GM19240 (cell line): ENCODE measurements around the gene FUT7.

ENCODE experiments used
- DNase-seq: peaks from one replicate; pipeline ENCODE4 v3.0.0; 2011; ENCODE audit warnings: low spot score; ENCODE audit not compliant: insufficient read length

FUT7 gene

DNA sequence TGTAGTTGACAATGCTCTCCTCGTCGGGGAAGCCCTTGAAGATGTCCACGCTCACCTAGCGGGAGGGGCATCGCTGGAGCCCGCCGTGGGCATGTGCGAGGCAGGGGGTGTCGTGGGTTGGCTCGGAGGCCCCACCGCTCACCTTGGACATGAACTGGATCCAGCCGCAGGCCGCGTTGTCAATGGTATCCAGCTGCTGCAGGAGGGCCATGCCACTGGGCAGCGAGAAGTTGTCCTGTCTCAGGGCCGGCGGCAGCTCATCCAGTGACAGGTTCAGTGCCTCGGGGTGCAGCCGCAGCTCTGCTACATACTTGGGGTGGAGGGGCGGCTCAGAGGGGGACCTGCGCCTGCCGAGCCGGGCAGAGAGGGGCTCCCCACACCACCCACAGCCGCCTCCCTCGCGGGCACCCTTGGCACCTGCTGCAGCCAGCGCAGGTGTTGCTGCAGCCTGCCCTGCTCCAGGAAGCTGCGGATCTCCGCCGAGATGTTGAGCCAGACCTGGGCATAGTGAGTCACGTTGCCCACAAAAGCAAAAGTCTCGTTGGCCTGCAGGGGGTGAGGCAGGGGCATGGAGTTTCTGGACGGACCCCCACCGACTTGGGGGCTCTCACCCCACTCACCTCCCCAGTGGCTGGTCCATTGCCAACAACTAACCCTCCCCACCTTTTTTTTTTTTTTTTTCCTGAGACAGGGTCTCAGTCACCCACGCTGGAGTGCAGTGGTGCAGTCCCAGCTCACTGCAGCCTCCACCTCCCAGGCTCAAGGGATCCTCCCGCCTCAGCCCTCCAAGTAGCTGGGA is 12.9 kb downstream of the FUT7 start:
- DNase-seq = no peak

DNA sequence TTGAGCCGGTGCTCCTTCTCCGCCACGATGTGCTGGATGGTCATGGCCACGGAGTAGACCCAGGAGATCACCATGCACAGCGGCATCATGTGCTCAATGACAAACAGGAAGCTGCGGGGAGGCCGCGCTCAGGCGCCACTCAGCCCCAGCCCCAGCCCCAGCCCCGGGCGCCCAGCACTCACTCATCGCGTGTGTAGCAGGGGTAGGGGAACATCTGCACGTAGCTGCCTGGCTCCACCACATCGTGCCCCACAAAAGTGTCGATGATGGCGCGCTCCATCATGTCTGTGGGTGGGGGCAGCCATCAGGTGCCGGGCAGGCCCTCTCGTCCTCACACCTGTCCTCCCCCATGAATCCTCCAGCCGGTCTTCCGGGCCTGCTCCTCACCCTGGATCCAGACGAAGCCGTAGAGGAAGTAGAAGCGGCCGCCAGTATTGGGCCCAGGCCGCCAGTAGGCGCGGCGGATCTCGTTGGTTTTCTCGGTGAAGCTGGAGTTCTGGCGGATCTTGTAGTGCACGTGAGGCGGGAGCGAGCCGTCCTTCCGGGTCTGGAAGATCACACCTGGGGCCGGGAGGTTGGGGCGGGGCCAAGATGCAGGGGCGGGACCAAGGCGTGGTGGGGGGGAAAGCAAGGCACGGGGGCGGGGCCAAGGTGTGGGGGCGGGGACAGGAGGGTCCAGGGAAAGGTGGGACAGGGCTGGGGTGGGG is 13.9 kb downstream of the FUT7 start:
- no peak for DNase-seq

DNA sequence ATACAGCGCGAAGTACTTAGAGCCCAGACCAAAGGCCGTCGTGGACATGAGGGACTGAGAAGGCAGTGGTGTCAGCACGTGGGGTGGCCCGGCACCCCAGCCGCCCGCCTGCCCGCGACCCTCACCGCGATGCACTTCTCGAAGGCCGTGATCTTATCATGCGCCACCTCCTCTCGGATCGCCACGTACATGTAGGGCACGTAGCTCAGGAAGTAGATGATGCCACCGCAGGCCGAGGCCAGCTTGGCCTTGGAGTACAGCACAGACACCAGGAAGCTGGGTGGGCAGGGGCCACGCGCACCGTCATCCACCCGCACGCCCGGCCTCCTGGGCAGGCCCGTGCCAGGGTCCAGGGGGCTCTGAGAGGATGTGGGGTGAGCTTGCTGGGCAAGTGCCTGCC is 14.8 kb downstream of the FUT7 start:
- DNase-seq = no peak

DNA sequence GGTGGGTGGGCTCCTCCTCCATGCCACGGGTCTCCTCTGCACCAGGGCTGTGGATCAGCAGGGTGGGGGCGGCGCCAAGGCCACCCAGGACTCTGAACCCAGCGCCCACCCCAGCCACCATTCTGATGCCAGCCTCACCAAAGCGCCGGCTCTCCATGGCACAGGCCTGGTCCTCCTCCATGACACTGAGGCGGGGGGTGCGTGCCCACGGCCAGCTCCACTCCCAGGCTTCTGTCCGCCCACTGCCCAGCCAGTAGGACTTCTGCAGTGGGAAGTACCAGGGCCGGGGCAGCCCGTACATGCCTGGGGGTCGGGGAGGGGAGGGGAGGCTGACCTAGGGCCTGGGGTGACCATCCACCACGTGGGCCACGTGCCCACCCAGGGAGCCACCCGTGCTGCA is 15.5 kb downstream of the FUT7 start:
- DNase-seq = no peak

DNA sequence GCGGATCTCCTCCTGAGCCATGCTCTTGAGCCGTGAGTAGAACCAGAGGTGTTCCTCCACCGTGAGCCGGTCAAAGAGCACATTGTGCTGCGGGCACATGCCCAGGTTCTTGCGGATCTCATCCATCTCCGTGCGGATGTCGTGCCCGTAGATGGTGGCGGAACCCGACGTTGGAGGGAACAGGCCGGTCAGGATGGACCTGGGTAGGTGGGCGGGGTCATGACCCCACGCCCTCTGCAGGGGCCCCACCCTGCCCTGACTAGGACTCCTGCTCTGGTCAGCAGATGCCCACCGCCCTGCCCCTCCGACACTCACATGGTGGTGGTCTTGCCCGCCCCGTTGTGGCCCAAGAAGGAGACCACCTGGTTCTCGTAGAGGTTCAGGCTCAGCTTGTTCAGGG is 15.9 kb downstream of the FUT7 start:
- DNase-seq = no peak

DNA sequence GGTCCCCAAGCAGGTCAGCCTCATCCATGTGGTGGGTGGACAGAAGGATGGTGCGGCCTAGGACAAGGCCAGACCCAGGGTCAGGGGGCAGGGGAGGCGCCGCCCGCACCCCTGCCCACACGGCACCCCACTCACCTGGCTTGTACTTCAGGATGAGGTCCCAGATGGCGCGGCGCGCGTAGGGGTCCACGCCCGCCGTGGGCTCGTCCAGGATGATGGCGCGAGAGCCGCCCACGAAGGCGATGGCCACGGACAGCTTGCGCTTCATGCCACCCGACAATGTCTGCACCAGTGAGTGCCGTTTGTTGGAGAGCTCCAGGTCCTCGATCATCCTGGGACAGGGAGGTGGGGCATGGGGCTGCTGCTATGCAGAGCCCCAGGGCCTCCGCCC is 16.4 kb downstream of the FUT7 start:
- no peak for DNase-seq

DNA sequence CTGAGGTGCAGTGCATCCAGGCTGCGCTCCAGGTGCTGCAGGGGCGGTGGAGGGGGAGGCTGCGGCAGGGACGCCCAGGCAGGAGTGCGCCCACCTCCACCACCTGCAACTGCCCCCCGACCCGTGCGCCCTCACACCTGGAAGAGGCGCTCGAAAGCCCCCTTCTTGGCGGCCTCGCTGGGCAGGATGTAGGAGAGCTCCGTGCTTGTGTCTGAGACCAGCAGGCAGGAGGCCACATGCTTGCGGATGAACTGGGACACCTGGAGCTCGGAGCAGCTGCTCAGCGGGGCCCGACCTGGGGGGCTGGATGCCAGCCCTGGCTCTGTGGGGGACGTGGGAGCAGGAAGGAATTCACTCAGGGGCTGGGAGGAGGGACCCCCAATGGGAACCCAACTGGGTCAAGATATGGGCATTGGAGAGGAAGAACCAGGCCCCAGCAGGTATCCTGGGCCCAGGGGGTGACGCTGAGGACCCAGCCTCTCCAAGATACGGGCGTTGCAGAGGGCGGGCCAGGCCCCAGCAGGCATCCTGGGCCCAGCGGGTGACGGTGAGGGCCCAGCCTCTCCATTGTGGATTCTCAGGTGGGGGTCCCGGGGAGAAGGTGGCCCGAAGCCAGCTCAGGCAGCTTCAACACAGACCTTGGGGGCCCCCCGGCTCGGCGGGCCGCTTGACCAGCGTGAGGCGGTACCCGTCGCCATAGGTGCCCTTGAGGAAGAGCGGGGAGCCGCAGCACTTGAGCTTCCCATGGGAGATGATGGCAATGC is 16.9 kb downstream of the FUT7 start:
- DNase-seq = no peak

DNA sequence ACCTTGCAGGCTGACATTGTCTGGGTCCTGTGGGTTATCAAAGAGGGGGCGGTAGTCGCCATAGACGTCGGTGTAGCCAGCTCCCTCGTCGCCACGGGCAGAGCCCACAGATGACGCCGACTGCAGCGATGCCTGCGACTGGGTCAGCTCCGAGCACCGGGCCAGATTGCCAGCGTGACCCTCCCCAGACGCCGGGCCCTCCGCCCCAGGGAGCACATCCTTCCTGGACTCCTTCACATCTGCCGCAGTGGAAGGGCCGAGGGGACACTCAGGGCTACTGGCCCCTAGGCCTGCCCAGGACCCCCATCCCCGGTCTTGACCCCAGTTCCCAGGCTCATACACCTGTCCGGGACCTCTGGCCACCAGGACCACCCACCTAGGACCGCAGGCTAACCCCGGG is 17.7 kb downstream of the FUT7 start:
- DNase-seq = no peak

DNA sequence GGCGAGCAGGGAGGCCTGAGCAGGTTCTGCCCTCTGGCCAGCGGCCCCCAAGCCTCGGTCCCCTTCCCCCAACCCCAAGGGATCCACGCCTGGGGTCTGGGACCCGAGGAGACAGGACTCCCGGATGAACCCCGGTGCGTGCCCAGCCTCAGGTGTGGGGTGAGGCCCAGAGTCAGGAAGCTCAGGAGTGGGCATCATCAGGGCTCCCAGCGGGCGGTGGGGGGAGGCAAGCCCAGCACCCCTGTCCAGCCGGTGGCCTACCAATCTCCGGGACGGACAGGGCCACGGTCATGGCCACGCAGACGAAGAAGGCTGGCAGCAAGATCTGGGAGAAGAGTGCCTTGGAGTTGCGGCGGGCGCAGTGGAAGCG is 18.3 kb downstream of the FUT7 start:
- no peak for DNase-seq

DNA sequence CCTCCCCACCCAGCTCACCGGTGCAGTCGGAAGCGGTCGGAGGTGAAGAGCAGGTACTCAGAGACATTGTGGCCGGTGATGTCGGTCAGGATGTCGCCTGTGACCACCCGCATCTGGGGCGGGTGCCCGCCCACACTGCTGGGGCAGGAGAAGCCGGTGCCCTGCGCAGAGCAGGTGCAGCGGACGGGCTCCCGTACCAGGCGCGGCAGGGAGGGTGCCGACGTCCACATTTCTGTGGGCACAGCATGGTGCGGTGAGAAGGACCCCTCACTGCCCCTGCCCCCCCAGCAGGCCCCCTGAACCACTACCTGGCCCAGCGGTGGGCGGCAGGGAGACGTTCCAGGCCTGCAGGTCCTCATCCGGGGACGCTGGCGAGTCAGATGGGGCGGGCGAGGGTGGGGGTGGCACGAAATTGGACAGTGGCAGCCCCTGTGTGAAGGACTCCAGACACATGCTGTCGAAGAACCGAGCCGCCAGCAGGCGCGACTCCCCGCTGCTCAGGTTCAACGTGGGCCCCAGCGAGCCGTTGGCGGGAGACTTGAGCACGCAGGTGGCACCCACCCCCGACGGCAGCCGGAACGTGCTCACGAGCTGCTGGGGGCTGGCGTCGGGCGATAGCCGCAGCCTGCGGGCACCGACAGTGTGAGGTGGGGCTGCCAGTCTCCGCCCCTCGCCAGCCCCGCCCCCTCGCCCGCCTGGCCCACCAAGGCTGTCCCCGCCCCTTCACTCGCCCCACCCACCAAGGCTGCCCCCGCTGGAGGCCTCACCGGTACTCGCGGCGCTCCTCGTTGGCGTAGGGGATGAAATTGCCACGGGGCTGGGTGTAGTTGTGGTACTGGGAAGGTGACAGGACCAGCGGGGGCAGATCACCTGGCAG is 19.0 kb downstream of the FUT7 start:
- no peak for DNase-seq

DNA sequence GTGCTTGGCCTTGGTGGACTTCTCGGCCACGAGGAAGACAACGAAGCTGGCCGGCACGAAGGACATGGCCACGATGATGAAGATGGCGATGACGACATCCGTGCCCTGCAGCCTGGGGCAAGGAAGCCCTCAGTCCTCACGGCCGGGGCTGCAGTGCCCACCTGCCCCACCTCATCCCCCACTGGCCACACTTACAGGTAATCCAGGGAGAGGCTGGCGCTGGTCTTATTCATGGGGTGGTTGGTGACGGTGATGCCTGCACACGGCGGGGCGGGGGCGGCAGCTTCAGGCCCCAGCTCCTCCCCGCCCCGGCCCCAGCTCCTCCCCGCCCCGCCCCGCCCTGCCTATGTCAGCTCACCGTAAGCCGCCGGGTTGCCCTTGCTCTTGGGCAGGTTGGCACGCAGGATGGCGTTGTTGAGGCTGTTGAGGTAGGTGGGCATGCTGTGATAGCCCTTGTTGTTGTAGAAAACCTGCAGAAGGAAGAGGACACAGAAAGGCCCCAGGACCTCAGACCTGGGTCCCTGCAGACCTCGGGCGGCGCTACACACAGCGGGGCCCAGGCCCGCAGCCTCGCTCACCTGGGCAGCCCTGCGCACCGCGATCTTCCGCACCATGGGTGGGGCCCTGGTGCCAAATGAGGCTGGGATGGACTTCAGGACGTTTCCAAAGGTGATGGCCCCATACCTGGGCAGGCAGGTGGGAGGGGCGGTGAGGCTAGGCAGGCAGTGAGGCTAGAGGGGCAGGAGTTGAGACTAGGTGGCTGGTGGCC is 19.8 kb downstream of the FUT7 start:
- DNase-seq = no peak

DNA sequence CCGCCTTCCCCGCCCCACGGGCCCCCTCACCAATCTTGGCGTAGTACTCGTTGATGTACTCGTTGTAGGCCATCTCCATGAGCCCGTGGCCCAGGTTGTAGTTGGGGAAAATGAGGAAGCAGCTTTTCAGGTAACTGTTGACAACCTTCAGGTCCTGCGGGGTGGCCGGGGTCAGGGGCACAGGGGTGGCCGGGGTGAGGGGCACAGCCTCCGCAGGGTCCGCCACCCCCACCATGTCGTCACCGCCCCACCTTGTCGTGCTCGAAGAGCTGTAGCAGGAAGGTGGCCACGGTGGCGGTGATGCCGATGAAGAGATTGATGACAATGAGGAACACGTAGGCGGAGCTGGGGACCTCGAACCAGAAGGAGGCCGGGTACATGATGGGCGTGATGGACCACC is 20.7 kb downstream of the FUT7 start:
- DNase-seq = no peak

DNA sequence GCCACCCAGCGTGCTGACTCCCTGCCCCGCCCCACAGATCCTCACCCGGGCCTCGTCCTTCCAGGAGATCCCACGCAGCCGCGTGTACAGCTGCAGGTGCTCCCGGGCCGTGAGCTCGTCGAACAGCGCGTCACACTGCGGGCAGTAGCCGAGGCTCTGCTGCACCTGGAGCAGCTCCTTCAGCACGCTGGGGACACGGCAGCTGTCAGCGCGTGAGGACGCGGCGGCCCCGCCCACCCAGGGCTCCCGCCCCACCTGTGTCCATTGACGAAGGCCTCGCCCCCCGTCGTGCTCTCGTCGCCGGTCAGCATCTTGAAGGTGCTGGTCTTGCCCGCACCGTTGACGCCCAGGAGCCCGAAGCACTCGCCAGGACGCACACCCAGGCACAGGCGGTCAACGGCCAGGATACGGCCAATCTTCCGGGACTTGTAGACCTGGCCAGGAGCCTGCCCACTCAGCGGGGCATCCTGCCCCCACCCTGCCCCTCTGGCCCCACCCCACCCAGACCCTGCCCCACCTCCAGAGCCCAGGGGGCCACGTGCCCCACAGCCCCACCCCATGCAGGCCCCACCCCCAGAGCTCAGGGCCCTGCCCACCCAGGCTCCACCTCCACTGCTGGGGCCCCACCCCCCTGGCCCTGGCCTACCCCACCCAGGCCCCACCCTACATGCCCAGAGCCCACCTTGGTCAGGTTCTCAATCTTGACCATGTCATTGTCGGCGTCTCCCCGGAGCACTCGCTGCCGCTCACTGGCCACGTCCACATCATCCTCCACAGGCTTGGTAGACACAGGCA is 21.8 kb downstream of the FUT7 start:
- no peak for DNase-seq

DNA sequence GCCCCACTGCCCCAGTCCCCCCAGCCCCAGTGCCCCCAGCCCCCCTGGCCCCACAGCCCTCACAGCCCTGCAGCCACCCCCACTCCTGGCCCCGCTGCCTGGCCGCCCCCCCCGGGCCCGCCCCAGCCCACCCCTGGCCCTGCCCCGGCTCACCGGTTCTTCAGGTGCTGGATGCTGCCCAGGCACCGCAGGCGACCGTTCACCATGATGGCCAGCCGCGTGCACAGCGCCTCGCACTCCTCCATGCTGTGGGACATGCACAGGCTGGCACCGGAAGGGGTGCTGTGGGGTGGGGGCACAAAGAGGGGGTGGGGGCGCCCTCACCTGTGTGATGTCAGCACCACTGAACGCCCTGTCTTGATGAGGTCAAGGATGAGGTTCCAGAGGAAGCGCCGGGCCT is 22.7 kb downstream of the FUT7 start:
- DNase-seq = no peak

DNA sequence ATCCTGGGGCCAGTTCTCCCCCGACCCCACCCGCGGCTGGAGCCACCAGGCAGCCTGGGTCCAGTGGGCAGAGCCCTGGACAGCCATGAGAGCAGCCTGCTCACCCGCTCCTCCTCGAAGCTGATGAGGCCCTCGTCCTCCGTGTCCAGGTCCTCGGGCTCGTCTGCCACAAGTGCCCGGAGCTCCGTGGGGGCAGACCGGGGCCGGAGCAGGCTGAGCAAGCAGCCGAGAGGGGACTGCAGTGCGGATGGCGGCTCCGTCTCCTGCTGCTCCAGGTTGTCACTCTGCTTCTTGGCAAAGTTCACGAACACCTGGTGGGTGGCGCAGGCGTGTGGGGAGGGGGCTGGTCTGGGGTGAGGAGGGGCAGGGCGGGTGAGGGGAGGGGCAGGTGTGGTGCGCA is 23.6 kb downstream of the FUT7 start:
- DNase-seq = no peak

DNA sequence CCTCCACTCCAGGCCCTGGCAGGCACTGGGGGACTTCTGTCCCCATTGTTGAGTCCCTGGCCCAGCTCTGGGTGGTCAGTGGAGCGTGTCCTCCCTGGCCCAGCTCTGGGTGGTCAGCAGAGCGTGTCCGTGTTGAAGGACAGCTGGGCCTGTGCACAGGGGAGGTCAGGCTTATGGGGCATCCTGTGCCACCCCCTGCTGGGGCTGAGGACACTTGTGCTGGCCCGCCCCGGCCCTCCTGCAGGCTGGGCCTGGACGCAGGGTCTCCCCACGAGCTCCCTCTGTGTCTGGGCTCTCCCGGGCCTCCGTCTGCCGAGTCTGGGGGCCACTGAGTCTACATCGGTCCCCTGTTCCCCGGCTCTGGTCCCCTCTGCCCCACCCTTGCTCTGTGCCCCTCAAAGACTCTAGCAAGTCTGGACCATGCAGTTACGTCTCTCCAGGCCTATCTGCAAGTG is 24.0 kb downstream of the FUT7 start:
- DNase-seq = no peak

DNA sequence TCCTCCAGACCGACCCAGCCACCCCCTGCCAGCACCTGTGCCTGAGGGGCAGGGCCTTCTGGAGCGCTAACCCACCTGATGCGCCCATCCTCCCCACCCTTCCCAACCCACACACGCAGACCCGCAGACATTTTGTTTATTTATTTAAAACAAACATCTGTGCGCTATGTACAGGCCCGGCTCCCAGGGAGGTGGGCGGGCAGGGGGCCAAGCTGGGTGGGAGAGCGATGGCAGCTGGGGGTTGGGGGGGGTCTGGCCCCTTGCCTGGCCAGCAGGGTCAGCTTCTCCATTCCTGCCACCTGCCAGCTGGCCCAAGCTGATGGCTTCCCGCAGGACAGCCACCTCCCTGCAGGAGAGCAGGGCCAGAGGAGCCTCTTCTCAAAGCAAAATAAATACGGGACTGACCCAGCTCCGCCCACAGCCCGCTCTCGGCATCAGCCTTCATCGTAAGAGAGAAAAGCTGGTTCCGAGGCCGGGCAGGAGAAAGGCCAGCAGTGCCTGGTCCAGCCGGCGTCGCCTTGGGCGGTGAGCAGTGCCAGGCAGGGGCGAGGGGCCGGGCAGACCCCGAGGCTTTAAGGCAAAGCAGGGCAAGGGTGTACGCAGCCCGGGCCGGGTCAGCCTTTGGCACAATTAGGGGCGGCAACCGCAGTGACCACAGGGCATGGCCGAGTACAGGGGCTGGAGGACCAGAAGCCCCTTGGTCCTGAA is 24.6 kb downstream of the FUT7 start:
- no peak for DNase-seq

DNA sequence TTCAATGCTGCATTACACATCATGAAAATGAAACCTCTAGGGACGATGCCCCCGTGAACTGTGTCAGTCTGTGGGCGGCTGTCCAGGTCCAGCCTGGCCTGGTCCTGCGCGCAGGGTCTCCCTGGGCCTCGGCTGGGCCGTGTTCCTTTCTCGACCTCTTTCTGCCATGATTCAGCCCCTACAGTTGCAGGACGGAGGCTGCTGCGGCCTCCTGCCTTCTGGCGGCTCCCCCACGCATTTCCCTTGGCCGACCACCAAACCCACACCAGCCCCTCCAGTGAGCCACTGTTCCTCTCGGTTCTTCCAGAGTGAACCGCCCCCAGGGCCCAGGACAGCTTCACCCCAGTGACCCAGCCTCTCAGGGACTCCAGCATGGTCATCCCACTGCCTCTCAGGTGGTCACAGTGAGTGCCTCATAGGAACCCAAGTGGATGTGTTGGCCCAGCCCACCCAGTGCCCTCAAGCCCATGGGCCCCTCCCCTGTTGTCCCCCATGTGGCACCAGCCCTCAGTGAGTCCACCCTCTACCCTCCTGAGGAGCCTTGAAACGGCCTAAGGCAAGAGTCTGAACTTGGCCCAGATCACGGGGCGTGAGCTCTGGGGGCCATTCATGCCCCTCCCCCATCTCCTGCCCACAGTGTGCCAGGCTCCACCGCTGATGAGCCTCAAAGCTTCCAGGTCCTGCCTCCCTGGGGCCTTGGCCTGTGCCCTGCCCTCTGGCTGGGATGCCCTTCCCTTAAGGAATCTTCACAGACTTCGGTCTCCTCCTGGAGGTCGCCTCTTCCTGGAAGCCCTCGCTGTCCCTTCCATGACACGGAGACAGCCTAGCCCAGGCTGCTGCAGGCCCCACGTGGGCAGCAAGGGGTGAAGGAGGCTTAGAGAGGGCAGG is 25.5 kb downstream of the FUT7 start:
- no peak for DNase-seq
